Kidney capillary endothelial cell (primary cell): ENCODE measurements around the gene ORAI2.
"Not testable (repeated sequence)": the region's sequence is repeated elsewhere in the genome, so short reads cannot be mapped to it uniquely, and the experiment has no call there.

Experiments used
- DNase-seq: peaks from one replicate; pipeline ENCODE4 v3.0.0-alpha.2; 2018; ENCODE audit warnings: low spot score

ORAI2 gene

GRCh38 chr7:102503141-102503540 lies 69.8 kb downstream of the ORAI2 start:
- not testable (repeated sequence) for DNase-seq

GRCh38 chr7:102505298-102506185 lies 72.2 kb downstream of the ORAI2 start:
- DNase-seq: not testable (repeated sequence)
